Loucy (cell line): Measurements from ENCODE around the gene UNC119B.

Source experiments
- EZH2phosphoT487 ChIP-seq: fragments of 200-600 bp; IDR thresholded peaks from 2 replicates; pipeline ENCODE4 v1.6.1; 2018; ENCODE audit warnings: antibody characterized with exemption, mild to moderate bottlenecking, moderate library complexity, borderline replicate concordance
- TF ChIP-seq, protein P1 (sequence below): fragments of 200-600 bp; sonication (generic); conservative IDR thresholded peaks from 2 replicates; pipeline ENCODE4 v1.5.1; 2014; ENCODE audit warnings: mild to moderate bottlenecking, antibody characterized with exemption, low read length

DNA sequence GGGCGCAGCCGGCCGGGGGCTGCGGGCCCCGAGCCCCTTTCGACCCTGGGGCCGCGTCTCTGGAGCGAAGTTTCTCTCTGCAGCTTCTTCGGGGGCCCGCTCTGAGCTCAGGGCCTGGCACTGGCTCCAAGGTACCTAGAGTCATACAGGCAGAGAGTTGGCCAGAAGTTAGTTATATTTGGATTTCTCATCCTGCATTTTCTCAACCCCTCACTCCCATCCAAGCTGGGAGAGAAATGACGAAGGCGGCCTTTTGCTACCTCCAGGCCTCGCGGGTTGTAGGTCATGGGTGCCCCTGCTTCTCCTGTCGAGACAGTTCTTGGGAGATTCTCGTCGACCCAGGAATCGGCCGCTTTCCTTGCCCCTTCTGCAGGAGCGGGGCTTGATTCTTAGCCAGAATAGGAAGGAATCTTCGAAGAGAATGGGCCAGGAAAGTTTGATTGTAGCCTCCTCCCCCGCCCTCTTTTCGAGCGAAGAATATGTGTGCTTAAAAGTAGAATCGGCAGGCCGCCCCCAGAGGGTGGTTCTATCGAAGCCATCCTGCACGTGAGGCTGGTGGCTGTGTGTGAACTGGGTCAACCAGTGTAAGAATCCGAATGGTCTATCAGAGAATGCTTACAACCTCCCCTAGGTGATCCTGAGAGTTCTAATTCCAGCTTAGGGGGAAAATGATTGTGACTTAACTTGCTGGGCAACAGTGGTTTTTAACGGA lies 22.5 kb upstream of the UNC119B start:
- no peak for TF ChIP-seq EZH2phosphoT487
- TF ChIP-seq, protein P1, sequence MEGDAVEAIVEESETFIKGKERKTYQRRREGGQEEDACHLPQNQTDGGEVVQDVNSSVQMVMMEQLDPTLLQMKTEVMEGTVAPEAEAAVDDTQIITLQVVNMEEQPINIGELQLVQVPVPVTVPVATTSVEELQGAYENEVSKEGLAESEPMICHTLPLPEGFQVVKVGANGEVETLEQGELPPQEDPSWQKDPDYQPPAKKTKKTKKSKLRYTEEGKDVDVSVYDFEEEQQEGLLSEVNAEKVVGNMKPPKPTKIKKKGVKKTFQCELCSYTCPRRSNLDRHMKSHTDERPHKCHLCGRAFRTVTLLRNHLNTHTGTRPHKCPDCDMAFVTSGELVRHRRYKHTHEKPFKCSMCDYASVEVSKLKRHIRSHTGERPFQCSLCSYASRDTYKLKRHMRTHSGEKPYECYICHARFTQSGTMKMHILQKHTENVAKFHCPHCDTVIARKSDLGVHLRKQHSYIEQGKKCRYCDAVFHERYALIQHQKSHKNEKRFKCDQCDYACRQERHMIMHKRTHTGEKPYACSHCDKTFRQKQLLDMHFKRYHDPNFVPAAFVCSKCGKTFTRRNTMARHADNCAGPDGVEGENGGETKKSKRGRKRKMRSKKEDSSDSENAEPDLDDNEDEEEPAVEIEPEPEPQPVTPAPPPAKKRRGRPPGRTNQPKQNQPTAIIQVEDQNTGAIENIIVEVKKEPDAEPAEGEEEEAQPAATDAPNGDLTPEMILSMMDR: no peak
